DOHH2 (cell line): Measurements from ENCODE around the gene RECQL5.

Experiments
- H3F3A ChIP-seq: fragments of 200-600 bp; sonication (generic), shearing (Covaris generic); 2 replicates; pipeline ENCODE4 v1.6.0; 2016; ENCODE audit warnings: antibody characterized with exemption, mild to moderate bottlenecking; ENCODE audit not compliant: control insufficient read depth, insufficient read depth
- H3K27ac ChIP-seq: fragments of 200-600 bp; sonication (generic); 2 replicates; pipeline ENCODE4 v1.5.1; 2014; ENCODE audit warnings: low read depth, mild to moderate bottlenecking, low read length, moderate library complexity
- H3K27me3 ChIP-seq: fragments of 200-600 bp; sonication (generic); 2 replicates; pipeline ENCODE4 v1.6.1; 2014; ENCODE audit warnings: mild to moderate bottlenecking, low read length, mixed read lengths; ENCODE audit not compliant: control insufficient read depth
- H3K36me3 ChIP-seq: fragments of 200-600 bp; sonication (generic); 2 replicates; pipeline ENCODE4 v1.6.1; 2014; ENCODE audit warnings: mild to moderate bottlenecking, low read length, moderate library complexity, mixed read lengths; ENCODE audit not compliant: control insufficient read depth
- H3K4me1 ChIP-seq: fragments of 200-600 bp; sonication (generic); 2 replicates; pipeline ENCODE4 v1.6.1; 2014; ENCODE audit warnings: mild to moderate bottlenecking, low read length, mixed read lengths; ENCODE audit not compliant: control insufficient read depth
- H3K4me2 ChIP-seq: fragments of 200-600 bp; sonication (generic); 2 replicates; pipeline ENCODE4 v1.6.0; 2014; ENCODE audit warnings: mild to moderate bottlenecking, low read length, moderate library complexity
- H3K4me3 ChIP-seq: fragments of 200-600 bp; sonication (generic); 2 replicates; pipeline ENCODE4 v1.5.1; 2014; ENCODE audit warnings: mild to moderate bottlenecking, low read length, mixed read lengths
- H3K79me2 ChIP-seq: fragments of 200-600 bp; sonication (generic); 2 replicates; pipeline ENCODE4 v1.6.1; 2014; ENCODE audit warnings: mild to moderate bottlenecking, low read length, mixed read lengths; ENCODE audit not compliant: control insufficient read depth
- H3K9me2 ChIP-seq: fragments of 200-600 bp; sonication (generic); replicated peaks from 2 replicates; pipeline ENCODE4 v1.6.1; 2014; ENCODE audit warnings: mild to moderate bottlenecking, low read length, mixed read lengths; ENCODE audit not compliant: control insufficient read depth
- H3K9me3 ChIP-seq: fragments of 200-600 bp; sonication (generic); 2 replicates; pipeline ENCODE4 v1.6.1; 2014; ENCODE audit warnings: antibody characterized with exemption, low read length, mixed read lengths; ENCODE audit not compliant: control insufficient read depth, insufficient read depth
- H4K20me1 ChIP-seq: fragments of 200-600 bp; sonication (generic); 2 replicates; pipeline ENCODE4 v1.6.0; 2014; ENCODE audit warnings: low read depth, mild to moderate bottlenecking, antibody characterized with exemption, low read length, moderate library complexity; ENCODE audit not compliant: control insufficient read depth, insufficient read depth
- EZH2phosphoT487 ChIP-seq: fragments of 200-600 bp; sonication (generic); IDR thresholded peaks from 2 replicates; pipeline ENCODE4 v1.6.1; 2017; ENCODE audit warnings: borderline replicate concordance, mild to moderate bottlenecking, antibody characterized with exemption, low read length, moderate library complexity, mixed read lengths
- TF ChIP-seq, protein P1 (sequence below): fragments of 200-600 bp; sonication (generic); IDR thresholded peaks from one replicate; pipeline ENCODE4 v1.5.1; 2014; ENCODE audit warnings: antibody characterized with exemption, mild to moderate bottlenecking, low read depth, low read length; ENCODE audit not compliant: poor library complexity, severe bottlenecking

Gene RECQL5

DNA sequence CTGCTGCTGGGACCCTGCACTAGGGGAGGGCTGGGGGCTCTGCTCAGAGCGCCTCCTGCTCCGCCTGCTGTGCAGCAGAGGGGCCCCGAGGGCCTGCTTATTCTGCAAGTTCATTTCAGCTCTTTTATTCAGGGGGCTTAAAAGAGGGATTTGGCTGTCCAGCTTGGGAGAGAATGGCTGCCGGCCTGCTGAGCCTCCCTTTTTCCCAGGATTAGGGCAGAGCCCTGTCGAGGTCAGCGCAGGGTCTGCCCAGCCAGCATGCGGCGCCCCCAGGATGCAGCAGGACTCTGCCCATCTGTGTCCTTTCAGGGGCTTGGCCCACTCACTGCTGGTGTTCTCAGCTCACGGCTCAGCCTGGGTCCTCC, 32.6 kb downstream of the RECQL5 start:
- H3K27ac ChIP-seq = no peak overlapping the region
- no peaks in the 10 kb centered on the region for H3F3A ChIP-seq
- H3K36me3 ChIP-seq = peaks cover 42% of the 10 kb centered on the region
- H3K4me2 ChIP-seq = no peak overlapping the region
- H3K79me2 ChIP-seq = no peaks in the 10 kb centered on the region; the same call in 1 of the 2 replicates
- TF ChIP-seq, protein P1, sequence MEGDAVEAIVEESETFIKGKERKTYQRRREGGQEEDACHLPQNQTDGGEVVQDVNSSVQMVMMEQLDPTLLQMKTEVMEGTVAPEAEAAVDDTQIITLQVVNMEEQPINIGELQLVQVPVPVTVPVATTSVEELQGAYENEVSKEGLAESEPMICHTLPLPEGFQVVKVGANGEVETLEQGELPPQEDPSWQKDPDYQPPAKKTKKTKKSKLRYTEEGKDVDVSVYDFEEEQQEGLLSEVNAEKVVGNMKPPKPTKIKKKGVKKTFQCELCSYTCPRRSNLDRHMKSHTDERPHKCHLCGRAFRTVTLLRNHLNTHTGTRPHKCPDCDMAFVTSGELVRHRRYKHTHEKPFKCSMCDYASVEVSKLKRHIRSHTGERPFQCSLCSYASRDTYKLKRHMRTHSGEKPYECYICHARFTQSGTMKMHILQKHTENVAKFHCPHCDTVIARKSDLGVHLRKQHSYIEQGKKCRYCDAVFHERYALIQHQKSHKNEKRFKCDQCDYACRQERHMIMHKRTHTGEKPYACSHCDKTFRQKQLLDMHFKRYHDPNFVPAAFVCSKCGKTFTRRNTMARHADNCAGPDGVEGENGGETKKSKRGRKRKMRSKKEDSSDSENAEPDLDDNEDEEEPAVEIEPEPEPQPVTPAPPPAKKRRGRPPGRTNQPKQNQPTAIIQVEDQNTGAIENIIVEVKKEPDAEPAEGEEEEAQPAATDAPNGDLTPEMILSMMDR = no peak
- no peak for TF ChIP-seq EZH2phosphoT487
- no peaks in the 10 kb centered on the region for H3K27me3 ChIP-seq
- no peak overlapping the region for H3K4me3 ChIP-seq
- H4K20me1 ChIP-seq = no peaks in the 10 kb centered on the region
- H3K9me3 ChIP-seq = no peaks in the 10 kb centered on the region
- no peaks in the 10 kb centered on the region for H3K9me2 ChIP-seq
- H3K4me1 ChIP-seq = peaks cover 21% of the 10 kb centered on the region

DNA sequence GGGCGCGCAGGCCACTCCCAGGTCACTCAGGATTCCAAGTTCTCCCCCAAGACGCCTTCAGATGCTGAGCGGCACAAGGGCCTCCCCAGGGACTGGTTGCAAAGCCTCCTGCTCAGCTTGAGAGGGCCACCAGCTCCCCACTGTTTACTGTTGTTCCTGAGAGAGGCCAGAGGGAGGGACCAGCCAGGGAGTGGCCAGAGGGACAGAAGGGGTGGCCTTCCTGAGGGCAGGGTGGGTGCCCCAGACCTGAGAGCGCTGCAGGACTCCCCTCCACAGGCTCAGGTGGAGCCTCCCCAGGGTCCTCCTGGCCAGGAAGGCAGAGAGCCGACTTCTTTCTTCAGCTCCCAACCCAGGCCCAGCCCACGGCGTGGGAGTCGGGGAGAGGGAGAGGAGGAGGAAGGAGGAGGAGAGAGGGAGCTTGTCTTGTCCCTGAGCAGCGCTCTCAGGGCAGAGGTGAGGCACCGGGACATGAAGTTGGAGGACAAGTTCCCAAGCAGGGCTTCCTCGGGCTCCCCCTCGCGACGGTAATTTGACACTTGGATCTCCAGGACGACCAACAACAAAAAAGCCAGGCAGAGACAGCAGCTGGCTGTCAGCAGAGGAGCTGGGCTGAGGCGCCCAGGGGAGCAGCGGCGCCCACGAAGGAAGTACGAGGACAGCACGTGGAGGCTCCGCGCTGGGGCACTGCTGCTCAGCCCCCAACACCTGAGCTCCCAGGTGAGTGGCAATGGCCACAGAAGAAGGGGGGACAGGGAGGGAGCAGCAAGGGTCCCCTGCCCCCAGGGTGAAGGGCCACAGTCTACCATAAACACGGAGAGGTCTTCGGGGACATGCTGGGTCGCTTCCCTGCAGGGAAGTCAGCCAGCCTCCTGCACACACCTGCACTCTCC, 33.2 kb downstream of the RECQL5 start:
- Histone ChIP-seq H4K20me1 (no peaks in the 10 kb centered on the region), H3F3A (no peaks in the 10 kb centered on the region), H3K79me2 (no peaks in the 10 kb centered on the region; the same call in 1 of the 2 replicates), H3K4me1 (peaks cover 21% of the 10 kb centered on the region), H3K9me2 (no peaks in the 10 kb centered on the region), H3K36me3 (peaks cover 49% of the 10 kb centered on the region), H3K9me3 (no peaks in the 10 kb centered on the region), H3K4me2 (peak overlapping the region; percentile 37), H3K27me3 (no peaks in the 10 kb centered on the region), H3K4me3 (no peak overlapping the region), H3K27ac (no peak overlapping the region)
- TF ChIP-seq EZH2phosphoT487 = no peak
- TF ChIP-seq, protein P1 = no peak

DNA sequence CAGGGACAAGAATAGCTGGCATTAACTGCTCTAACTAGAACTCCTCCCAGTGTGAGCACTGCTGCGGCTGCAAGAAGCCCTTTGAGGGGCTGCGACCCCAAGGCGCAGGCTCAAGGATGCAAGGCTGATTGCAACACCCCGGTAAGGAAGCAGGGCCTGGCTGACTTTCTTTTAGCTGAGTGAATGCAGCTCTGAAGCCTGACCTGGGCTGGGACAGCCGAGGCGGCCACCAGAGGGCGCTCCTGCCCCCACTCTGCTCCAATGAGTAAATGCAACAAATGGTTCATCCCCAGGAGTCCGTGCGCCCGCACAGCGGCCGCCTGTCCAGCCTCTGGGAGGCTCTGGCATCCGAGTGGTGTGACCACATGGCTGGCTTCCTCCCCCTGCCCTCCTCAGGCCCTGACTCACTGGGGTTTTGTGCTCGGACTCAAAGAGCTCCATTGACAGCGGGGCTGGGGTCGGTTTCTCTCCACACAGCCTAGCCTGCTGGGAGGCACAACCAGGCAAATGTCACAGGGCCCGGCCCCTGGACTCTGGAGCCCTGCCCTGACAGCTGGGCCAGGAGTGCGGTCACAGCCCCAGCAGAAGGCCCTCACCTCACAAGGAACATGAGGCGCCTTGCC, 34.0 kb downstream of the RECQL5 start, which contains the start of gene SMIM5:
TSS of gene SMIM5 (plus strand) at position 572 of the 623 bp plus-strand sequence. CDS start 6,768 bp downstream, outside the sequence.
- no peak for TF ChIP-seq EZH2phosphoT487
- TF ChIP-seq, protein P1 = peak; percentile 91
- H3K27me3 ChIP-seq = no peaks in the 10 kb centered on the region
- H3K27ac ChIP-seq = no peak within 1 kb of the TSS
- H3F3A ChIP-seq = no peaks in the 10 kb centered on the region
- H3K9me3 ChIP-seq = no peaks in the 10 kb centered on the region
- peaks cover 21% of the 10 kb centered on the region for H3K4me1 ChIP-seq
- H3K4me2 ChIP-seq = peak within 1 kb of the TSS; percentile 37
- no peaks in the 10 kb centered on the region; the same call in 1 of the 2 replicates for H3K79me2 ChIP-seq
- H4K20me1 ChIP-seq = no peaks in the 10 kb centered on the region
- H3K9me2 ChIP-seq = no peaks in the 10 kb centered on the region
- no peak within 1 kb of the TSS for H3K4me3 ChIP-seq
- peaks cover 54% of the 10 kb centered on the region for H3K36me3 ChIP-seq
